ENCODE data around the gene MTERF2. TPM values are rescaled to one million over a fixed set of nuclear protein-coding genes. Genes with fewer than 3 reads are reported as not detected.

Gene MTERF2
- total and polyA plus RNA-seq, 10 of the 15 experiments (the other 5 are each of a cell fraction or from before 2014, with no cell fraction given): 2.1 to 9.8 (median 6.7) TPM

DNA sequence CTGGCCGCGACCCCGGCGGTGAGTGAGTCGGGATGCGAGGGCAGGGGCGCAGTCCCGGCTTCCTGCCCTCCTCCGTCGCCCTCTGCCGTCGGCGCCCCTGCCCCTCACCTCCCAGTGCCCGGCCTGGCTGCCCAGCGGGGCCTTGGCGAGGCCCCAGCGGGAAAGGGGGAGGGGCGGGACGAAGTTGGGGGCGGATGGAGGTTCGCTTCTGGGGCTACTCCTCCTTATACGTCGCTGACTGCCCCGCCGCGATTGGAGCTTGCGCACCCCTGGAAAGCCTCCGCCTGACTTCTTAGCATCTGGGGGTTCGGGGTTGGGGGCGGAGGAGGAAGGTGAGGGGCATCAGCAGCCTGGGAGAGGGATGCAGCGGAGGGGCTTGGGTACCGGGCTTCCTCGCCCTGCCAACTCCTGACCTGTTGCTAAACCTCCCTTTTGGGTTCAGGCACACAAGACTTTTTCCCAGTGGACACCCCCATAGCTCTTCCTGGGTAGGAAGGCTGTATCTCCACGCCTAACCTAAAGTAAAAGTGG, 30.8 kb downstream of the MTERF2 start (continued):
- TF ChIP-seq ZNF207 (IDR thresholded peaks at IDR 0.05; ENCODE audit: borderline replicate concordance): 0 out of 2 replicates have a peak, but pooled peaks have one; percentile 20
- TF ChIP-seq POLR2A (IDR thresholded peaks at IDR 0.05; ENCODE audit: low read depth, low read length): peak; percentile 42; the same call in 1 of the 2 replicates
- no peak for TF ChIP-seq NRF1 (conservative IDR thresholded peaks at IDR 0.05; ENCODE audit: low read depth, low read length)
- no peak for TF ChIP-seq SMC3 (IDR thresholded peaks at IDR 0.05; ENCODE audit: borderline replicate concordance, low read length)
- no peak for TF ChIP-seq EED (IDR thresholded peaks at IDR 0.05; ENCODE audit: low read depth)
- no peak for TF ChIP-seq TBL1XR1 (IDR thresholded peaks at IDR 0.05; ENCODE audit: low read depth, low read length)
- TF ChIP-seq, protein P1, sequence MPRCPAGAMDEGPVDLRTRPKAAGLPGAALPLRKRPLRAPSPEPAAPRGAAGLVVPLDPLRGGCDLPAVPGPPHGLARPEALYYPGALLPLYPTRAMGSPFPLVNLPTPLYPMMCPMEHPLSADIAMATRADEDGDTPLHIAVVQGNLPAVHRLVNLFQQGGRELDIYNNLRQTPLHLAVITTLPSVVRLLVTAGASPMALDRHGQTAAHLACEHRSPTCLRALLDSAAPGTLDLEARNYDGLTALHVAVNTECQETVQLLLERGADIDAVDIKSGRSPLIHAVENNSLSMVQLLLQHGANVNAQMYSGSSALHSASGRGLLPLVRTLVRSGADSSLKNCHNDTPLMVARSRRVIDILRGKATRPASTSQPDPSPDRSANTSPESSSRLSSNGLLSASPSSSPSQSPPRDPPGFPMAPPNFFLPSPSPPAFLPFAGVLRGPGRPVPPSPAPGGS (IDR thresholded peaks at IDR 0.05; ENCODE audit: borderline replicate concordance, insufficient read depth, low read depth, low read length, poor library complexity, severe bottlenecking): no peak
- TF ChIP-seq, protein P2, sequence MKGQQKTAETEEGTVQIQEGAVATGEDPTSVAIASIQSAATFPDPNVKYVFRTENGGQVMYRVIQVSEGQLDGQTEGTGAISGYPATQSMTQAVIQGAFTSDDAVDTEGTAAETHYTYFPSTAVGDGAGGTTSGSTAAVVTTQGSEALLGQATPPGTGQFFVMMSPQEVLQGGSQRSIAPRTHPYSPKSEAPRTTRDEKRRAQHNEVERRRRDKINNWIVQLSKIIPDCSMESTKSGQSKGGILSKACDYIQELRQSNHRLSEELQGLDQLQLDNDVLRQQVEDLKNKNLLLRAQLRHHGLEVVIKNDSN (IDR thresholded peaks at IDR 0.05; ENCODE audit: borderline replicate concordance, extremely low read length, insufficient read depth, low read depth, low read length): no peak
- TF ChIP-seq SRF (IDR thresholded peaks at IDR 0.05; ENCODE audit: low read depth in 2 of 2, low read length in 2 of 2): 0 out of 4 replicates have a peak, but pooled peaks of 1 of the 2 experiments have one; percentile 0
- no peak for TF ChIP-seq MEF2B (IDR thresholded peaks at IDR 0.05; ENCODE audit: partially characterized antibody, poor library complexity, severe bottlenecking)
- TF ChIP-seq, protein P3, sequence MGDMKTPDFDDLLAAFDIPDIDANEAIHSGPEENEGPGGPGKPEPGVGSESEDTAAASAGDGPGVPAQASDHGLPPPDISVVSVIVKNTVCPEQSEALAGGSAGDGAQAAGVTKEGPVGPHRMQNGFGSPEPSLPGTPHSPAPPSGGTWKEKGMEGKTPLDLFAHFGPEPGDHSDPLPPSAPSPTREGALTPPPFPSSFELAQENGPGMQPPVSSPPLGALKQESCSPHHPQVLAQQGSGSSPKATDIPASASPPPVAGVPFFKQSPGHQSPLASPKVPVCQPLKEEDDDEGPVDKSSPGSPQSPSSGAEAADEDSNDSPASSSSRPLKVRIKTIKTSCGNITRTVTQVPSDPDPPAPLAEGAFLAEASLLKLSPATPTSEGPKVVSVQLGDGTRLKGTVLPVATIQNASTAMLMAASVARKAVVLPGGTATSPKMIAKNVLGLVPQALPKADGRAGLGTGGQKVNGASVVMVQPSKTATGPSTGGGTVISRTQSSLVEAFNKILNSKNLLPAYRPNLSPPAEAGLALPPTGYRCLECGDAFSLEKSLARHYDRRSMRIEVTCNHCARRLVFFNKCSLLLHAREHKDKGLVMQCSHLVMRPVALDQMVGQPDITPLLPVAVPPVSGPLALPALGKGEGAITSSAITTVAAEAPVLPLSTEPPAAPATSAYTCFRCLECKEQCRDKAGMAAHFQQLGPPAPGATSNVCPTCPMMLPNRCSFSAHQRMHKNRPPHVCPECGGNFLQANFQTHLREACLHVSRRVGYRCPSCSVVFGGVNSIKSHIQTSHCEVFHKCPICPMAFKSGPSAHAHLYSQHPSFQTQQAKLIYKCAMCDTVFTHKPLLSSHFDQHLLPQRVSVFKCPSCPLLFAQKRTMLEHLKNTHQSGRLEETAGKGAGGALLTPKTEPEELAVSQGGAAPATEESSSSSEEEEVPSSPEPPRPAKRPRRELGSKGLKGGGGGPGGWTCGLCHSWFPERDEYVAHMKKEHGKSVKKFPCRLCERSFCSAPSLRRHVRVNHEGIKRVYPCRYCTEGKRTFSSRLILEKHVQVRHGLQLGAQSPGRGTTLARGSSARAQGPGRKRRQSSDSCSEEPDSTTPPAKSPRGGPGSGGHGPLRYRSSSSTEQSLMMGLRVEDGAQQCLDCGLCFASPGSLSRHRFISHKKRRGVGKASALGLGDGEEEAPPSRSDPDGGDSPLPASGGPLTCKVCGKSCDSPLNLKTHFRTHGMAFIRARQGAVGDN (IDR thresholded peaks at IDR 0.05): 0 out of 2 replicates have a peak, but pooled peaks have one; percentile 40
- TF ChIP-seq STAT3 (IDR thresholded peaks at IDR 0.05; ENCODE audit: low read depth, low read length): no peak
- peak in 1 of 2 experiments; percentile 49; a peak in 1 of 3 replicates for TF ChIP-seq EGR1 (IDR thresholded peaks at IDR 0.05; ENCODE audit: borderline replicate concordance in 1 of 2, low read depth in 2 of 2, low read length in 2 of 2)

All from GM12878 (cell line).